Psoas muscle (tissue), 8 donors: Measurements from ENCODE around the gene PRDM15. TPM values are rescaled to one million over a fixed set of nuclear protein-coding genes. Genes with fewer than 3 reads are reported as not detected.

ENCODE experiments used
- ATAC-seq, 4 donors: fragments of 200-7000 bp; cut with Tn5 transposase; one replicate each; pipeline ENCODE4 v1.9.1; 2020; ENCODE audit warnings: moderate library complexity in 3 of 4, mild to moderate bottlenecking in 2 of 4
- DNase-seq, 2 donors: peaks; one replicate each; pipeline ENCODE4 v3.0.0-alpha.2; 2020
- H3K27ac ChIP-seq: fragments of 200-600 bp; one replicate; pipeline ENCODE4 v1.8.0; 2022
- H3K27me3 ChIP-seq, 3 donors: fragments of 200-600 bp in 1 of 3; one replicate each; pipeline versions ENCODE4 v1.6.1 to v1.8.0; 2013 to 2022; ENCODE audit warnings: low read length in 2 of 3, mild to moderate bottlenecking in 2 of 3, moderate library complexity in 1 of 3; ENCODE audit not compliant: insufficient read depth in 3 of 3
- H3K36me3 ChIP-seq, 2 donors: fragments of 200-600 bp in 1 of 2; one replicate each; pipeline versions ENCODE4 v1.6.1 to v1.8.0; 2013 to 2022; ENCODE audit warnings: low read depth in 1 of 2, mild to moderate bottlenecking in 1 of 2, moderate library complexity in 1 of 2; ENCODE audit not compliant: insufficient read depth in 1 of 2
- H3K4me1 ChIP-seq: fragments of 200-600 bp; one replicate; pipeline ENCODE4 v1.8.0; 2022
- H3K4me3 ChIP-seq: fragments of 200-600 bp; one replicate; pipeline ENCODE4 v1.8.0; 2022; ENCODE audit warnings: mild to moderate bottlenecking
- H3K9me3 ChIP-seq: fragments of 200-600 bp; one replicate; pipeline ENCODE4 v1.8.0; 2022
- WGBS, 3 donors: extraction: QIAGEN DNeasy Blood & Tissue Kit; methylation state at CpG; one replicate each; pipeline versions ENCODE4 v1.1.6 to v1.1.7; 2013; 5-methylcytosine and 5-hydroxymethylcytosine counted together
- intact Hi-C, 2 donors: fragments of 100-400 bp; cut with DNase I; formaldehyde crosslinking; loops; one replicate each; pipeline versions ENCODE4 v1.11.0 to v1.14.2; 2022
- polyA plus RNA-seq, 3 donors: library from polyadenylated mRNA; stranded (reverse); fragments of 200-250 nt; gene quantifications; one replicate each; pipeline ENCODE4 v1.2.3, GENCODE V29; 2013
- total RNA-seq, 4 donors: library from RNA; stranded (reverse); fragmentation: NEBNext Ultra II Directional in 2 of 4; extraction: Animal tissue kit (Norgen Biotek cat#: 25700) in 2 of 4; gene quantifications; one replicate each; pipeline versions ENCODE4 v1.2.1 to v1.2.4, GENCODE V29; 2021 to 2023
- TF ChIP-seq, protein P1 (sequence below): fragments of 200-600 bp; IDR thresholded peaks from one replicate; pipeline ENCODE4 v1.8.0; 2022; ENCODE audit warnings: antibody characterized with exemption
- donor health status: healthy with polysubstance abuse.
- donor health status: DM: no; HTN: no; CAD: no; lungs with moderate emphysema.
- donor health status: Bipolar disorder and iron deficiency.
- donor health status: healthy.
- donor health status: DM: yes; HTN: yes; CAD: no.
- donor health status: DM: no; HTN: no; CAD: no.
- donor health status: DM: no; HTN: no; CAD: no.
- donor health status: DM: yes; HTN: yes; CAD: no.

Gene PRDM15
- total and polyA plus RNA-seq, 7 donors: 2.2 to 6.4 (median 3.7) TPM

DNA sequence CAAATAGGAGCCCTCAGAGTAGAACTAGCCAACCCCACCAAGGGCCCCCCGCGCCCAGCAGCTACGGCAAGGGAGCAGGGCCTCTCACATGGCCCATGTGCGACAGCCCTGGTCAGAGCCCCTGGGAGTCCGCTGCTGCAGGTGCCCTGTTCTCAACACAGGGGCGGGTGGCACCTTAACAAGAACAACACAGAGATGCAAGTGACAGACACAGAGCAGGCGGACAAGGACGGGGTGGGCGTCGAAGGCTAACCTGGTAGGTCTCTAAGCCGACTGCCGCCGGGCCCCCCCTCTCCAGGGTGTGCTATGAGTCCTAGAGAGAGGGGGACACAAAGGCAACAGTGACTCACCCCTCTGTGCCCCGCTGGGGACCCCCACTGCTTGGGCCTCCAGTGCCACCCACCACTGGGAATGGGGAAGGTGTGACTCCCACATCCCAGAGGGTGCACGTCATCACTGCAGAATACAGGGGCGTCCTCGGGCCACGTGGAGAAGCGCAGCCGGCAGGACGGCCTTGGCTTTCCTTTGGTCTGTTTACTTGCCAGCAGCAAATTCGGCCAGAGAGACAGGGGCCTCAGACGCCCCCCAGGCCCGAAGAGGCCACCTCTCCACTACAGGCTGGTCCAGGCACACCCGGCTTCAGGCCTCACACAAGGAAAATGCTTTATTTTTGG lies 44.8 kb downstream of the PRDM15 start:
- ATAC-seq: no peak

DNA sequence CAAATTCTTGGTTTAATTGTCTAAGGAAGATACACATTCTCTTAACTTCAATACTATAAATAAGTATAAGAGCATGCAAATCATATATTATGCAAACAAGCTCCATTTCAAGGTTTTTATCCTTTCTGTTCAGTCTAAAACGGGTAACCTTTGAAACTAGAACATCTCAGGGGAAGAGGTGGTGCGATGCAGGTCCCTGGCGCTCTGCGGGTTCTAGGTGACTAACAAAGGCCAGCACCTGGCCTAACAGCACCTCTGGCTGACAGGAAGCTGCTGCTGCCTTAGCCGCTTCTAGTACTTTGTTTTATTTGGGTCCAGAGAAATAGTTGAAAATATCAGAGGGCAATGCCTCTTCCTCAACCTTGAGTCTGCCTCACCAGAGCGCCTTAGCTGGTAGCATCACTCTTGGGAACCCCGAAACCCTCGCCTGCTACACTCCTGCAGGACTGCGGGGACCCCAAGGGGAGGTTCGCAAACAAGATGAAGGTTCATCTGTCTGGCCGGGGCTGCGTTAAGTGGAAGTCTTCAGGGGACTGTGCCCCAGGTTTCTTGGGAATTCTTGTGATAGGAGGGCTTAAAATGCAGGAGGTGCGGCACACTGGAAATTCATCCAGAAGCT lies 45.5 kb downstream of the PRDM15 start:
- ATAC-seq (no peak), DNase-seq (no peak)
- H3K36me3 ChIP-seq: peaks cover 0 to 49% of the 10 kb centered on the region in 2 donors

More for the DNA sequence above, 44.8 kb downstream of the PRDM15 start:
- Histone ChIP-seq H3K9me3 (no peaks in the 10 kb centered on the region), H3K4me1 (no peaks in the 10 kb centered on the region), H3K27me3 (no peaks in the 10 kb centered on the region), H3K27ac (no peak overlapping the region), H3K36me3 (peaks cover 0 to 56% of the 10 kb centered on the region in 2 donors), H3K4me3 (no peak overlapping the region)
- WGBS, 3 donors: 87 to 91% (median 91%) methylated on average over 22 to 25 of the region's 25 CpGs
- intact Hi-C loops: no loop called here
- TF ChIP-seq, protein P1, sequence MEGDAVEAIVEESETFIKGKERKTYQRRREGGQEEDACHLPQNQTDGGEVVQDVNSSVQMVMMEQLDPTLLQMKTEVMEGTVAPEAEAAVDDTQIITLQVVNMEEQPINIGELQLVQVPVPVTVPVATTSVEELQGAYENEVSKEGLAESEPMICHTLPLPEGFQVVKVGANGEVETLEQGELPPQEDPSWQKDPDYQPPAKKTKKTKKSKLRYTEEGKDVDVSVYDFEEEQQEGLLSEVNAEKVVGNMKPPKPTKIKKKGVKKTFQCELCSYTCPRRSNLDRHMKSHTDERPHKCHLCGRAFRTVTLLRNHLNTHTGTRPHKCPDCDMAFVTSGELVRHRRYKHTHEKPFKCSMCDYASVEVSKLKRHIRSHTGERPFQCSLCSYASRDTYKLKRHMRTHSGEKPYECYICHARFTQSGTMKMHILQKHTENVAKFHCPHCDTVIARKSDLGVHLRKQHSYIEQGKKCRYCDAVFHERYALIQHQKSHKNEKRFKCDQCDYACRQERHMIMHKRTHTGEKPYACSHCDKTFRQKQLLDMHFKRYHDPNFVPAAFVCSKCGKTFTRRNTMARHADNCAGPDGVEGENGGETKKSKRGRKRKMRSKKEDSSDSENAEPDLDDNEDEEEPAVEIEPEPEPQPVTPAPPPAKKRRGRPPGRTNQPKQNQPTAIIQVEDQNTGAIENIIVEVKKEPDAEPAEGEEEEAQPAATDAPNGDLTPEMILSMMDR: no peak
- no peak for DNase-seq

DNA sequence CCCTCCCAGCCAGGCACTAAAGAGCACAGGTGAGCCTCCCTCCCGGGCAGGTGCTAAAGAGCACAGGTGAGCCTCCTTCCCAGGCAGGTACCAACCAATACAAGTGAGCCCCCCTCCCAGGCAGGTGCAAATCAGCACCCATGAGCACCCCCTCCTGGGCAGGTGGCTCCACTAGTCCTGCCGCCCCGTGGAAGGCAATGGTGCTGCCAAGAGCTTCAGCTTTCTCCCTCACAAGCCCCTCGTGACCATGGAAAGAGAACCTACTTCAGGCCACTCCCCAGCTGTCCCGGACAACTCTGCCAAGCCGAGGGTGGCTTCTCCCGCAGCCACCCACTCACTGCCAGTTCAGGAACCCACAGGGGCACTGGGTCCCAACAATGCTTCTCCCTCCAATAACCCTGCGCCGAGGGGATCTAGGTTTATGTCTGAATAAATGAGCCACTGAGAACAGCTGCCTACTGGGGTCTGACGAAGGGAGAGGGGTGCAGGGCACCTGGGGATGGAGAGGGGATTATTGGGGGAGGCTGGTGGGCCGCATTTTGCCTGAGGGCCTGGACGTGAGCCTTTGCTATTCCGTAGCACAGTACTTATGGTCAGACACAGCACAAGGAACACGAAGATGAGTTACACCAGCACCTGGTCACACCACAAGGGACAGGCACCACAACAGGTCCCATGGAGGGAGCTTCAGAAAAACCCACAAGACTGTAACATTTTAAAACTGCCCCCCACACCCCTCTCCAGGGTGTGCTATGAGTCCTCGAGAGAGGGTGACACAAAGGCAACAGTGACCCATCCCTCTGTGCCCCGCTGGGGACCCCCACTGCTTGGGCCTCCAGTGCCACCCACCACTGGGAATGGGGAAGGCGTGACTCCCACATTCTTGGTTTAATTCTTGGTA lies 46.3 kb downstream of the PRDM15 start:
- H3K9me3 ChIP-seq: no peaks in the 10 kb centered on the region
- no peak for ATAC-seq
- no peaks in the 10 kb centered on the region for H3K4me1 ChIP-seq
- WGBS, 3 donors: 88 to 90% (median 89%) methylated on average over 16 to 17 of the region's 17 CpGs
- intact Hi-C loops: no loop called here
- no peak for DNase-seq
- no peak overlapping the region for H3K27ac ChIP-seq
- no peaks in the 10 kb centered on the region for H3K27me3 ChIP-seq
- peaks cover 0 to 51% of the 10 kb centered on the region in 2 donors for H3K36me3 ChIP-seq
- TF ChIP-seq, protein P1: no peak
- H3K4me3 ChIP-seq: no peak overlapping the region

More for the DNA sequence above, 45.5 kb downstream of the PRDM15 start:
- H3K4me1 ChIP-seq: no peaks in the 10 kb centered on the region
- H3K27me3 ChIP-seq: no peaks in the 10 kb centered on the region
- intact Hi-C loops: no loop called here
- 95 to 97% (median 97%) methylated on average over 13 of the region's 13 CpGs for WGBS, 3 donors
- no peak overlapping the region for H3K27ac ChIP-seq
- TF ChIP-seq, protein P1: no peak
- no peaks in the 10 kb centered on the region for H3K9me3 ChIP-seq
- no peak overlapping the region for H3K4me3 ChIP-seq

GRCh38 chr21:41831866-41832595 lies 47.1 kb downstream of the PRDM15 start:
- Histone ChIP-seq H3K4me3 (no peak overlapping the region), H3K27me3 (no peaks in the 10 kb centered on the region), H3K36me3 (peaks cover 0 to 51% of the 10 kb centered on the region in 2 donors), H3K27ac (no peak overlapping the region), H3K4me1 (no peaks in the 10 kb centered on the region), H3K9me3 (no peaks in the 10 kb centered on the region)
- ATAC-seq: no peak
- TF ChIP-seq, protein P1: no peak
- 94 to 96% (median 94%) methylated on average over 17 of the region's 17 CpGs for WGBS, 3 donors
- DNase-seq: no peak
- intact Hi-C loops: no loop called here
